ENCODE data around the gene PCDHGC4.

PCDHGC4 gene

DNA sequence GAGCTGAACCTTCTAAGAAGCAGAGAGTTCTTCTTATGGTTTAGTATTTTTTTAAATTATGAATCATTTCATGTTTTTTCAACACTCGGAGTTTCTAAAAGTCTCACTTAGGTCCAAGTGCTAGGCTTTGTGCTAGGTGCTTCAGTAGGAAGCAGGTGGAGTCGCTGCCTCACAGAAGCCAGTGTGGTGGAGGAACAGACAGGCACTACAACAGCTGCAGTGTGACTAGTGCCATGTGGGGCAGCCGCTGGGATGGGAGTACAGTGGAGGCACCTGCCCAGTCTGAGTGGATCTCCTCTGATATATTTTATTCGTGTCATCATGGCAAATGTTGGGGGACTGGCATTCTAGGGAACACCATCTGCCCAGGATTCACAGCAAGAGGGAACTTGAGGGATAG is 19.4 kb downstream of the PCDHGC4 start:
- H3K4me3 ChIP-seq, result no peak overlapping the region
- no peak for DNase-seq
- H3K9me3 ChIP-seq, result no peaks in the 10 kb centered on the region
- no peaks in the 10 kb centered on the region for H3K27me3 ChIP-seq
- no peak overlapping the region for H3K27ac ChIP-seq
- TF ChIP-seq, protein P1, sequence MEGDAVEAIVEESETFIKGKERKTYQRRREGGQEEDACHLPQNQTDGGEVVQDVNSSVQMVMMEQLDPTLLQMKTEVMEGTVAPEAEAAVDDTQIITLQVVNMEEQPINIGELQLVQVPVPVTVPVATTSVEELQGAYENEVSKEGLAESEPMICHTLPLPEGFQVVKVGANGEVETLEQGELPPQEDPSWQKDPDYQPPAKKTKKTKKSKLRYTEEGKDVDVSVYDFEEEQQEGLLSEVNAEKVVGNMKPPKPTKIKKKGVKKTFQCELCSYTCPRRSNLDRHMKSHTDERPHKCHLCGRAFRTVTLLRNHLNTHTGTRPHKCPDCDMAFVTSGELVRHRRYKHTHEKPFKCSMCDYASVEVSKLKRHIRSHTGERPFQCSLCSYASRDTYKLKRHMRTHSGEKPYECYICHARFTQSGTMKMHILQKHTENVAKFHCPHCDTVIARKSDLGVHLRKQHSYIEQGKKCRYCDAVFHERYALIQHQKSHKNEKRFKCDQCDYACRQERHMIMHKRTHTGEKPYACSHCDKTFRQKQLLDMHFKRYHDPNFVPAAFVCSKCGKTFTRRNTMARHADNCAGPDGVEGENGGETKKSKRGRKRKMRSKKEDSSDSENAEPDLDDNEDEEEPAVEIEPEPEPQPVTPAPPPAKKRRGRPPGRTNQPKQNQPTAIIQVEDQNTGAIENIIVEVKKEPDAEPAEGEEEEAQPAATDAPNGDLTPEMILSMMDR (IDR thresholded peaks at IDR 0.05), result no peak
- peaks cover 0 to 28% (median 25%) of the 10 kb centered on the region in 4 donors for H3K4me1 ChIP-seq
- peaks cover 0 to 21% (median 7%) of the 10 kb centered on the region in 3 donors for H3K36me3 ChIP-seq
- intact Hi-C loops (cut with DNase I; ENCODE audit: low total_unique reads), result no loop called here

DNA sequence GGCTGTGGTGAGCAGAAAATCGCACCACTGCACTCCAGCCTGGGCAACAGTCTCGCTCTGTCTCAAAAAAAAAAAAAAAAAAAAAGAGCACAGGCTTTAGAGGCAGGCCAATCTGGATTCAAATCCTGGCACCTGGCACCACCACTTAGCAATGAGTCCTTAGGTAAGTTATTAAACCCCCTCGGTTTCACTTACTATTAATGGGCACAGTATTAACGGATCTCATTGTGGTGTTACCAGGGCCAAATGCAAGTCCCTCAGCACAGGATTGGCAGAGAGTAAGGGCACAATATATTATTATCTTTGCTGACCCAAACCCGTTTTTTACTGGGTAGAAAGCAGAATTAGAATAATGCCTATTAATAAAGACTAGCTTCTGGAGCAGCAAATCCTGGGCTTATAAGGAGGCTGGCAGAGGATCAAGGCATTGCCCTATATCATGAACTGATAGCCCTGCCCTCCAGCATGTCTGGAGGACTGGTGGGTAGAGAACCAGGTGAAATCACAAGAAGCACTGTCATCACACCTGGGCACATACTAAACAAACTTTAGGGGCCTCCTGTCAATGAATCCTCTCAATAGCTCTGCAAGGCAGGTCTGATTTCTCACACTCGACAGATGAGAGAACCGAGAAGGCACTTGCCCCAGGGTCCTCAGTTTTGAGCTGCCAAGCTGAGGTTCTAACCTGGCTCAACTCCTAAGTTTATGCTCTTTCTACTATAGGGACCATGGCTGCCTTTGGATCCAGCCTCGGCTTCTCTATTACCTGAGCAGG is 21.7 kb downstream of the PCDHGC4 start:
- Histone ChIP-seq H3K36me3 (peaks cover 0 to 32% (median 7%) of the 10 kb centered on the region in 3 donors), H3K9me3 (no peaks in the 10 kb centered on the region), H3K27ac (peak overlapping the region; percentile 91 to 95), H3K4me1 (peaks cover 0 to 38% (median 35%) of the 10 kb centered on the region in 4 donors), H3K4me3 (no peak overlapping the region), H3K27me3 (no peaks in the 10 kb centered on the region)
- intact Hi-C loops (cut with DNase I; ENCODE audit: low total_unique reads), result no loop called here
- TF ChIP-seq, protein P1 (IDR thresholded peaks at IDR 0.05), result no peak
- DNase-seq, result no peak

DNA sequence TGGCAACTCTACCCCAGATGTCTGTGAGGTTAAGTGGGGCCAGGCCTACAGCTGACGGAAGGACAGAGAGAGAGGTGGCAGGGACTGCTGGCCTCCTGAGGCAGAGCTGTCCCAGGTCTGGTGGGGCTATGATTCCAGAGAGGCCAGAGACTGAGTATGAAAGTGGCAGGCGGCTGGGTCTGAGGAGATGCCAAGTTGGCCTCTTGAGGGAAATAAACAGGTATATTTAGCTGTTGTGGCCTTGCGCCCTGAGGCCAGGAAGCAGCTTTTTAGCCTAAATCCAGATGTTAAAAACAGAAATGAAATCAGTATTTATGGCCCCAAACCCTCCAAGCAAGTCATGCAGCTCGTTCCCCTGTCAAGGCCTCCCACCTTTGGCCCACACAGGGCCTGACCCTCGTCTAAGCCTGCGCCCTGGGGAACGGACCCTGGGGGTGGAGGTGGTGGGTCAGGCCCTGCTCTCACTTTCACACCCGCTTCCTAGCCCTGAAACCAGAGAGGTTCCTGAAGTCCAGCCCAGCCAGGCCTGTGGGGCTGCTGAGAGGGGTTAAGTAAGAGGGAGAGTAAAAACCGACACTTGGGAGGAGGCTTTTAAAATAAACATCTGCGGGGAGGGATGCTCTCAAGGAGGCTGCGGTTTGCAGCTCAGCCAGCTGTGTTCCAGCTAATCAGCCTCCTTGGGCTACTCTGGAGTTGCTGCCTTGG is 22.7 kb downstream of the PCDHGC4 start:
- DNase-seq, result peak in 1 of 2 donors; percentile 65
- peaks cover 0 to 37% (median 7%) of the 10 kb centered on the region in 3 donors for H3K36me3 ChIP-seq
- H3K4me3 ChIP-seq, result peak overlapping the region in 1 of 2 donors; percentile 54
- TF ChIP-seq, protein P1 (IDR thresholded peaks at IDR 0.05), result no peak
- peak overlapping the region; percentile 91 to 95 for H3K27ac ChIP-seq
- intact Hi-C loops (cut with DNase I; ENCODE audit: low total_unique reads), result no loop called here
- peaks cover 0 to 46% (median 37%) of the 10 kb centered on the region in 4 donors for H3K4me1 ChIP-seq
- H3K27me3 ChIP-seq, result no peaks in the 10 kb centered on the region
- H3K9me3 ChIP-seq, result no peaks in the 10 kb centered on the region

DNA sequence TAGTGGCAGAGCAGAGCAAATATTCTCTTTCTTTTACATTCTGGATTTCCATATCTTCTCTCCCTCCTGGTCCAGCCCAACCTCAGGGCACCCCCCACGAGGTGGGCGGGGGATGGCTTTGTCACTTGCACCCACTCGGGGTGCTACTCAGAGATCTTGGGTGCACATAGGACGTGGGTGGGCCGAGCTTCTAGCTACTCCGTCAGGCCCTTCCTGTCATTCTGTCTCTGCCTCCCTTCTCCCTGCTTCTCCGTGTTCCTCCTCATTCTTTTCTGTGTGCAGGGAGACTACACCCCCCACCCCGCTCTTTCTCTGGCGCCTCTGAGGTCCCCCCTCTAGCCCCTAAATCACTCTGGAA is 23.6 kb downstream of the PCDHGC4 start:
- H3K4me1 ChIP-seq, result peaks cover 0 to 53% (median 37%) of the 10 kb centered on the region in 4 donors
- no peak for DNase-seq
- H3K9me3 ChIP-seq, result no peaks in the 10 kb centered on the region
- intact Hi-C loops (cut with DNase I; ENCODE audit: low total_unique reads), result no loop called here
- H3K27me3 ChIP-seq, result no peaks in the 10 kb centered on the region
- H3K27ac ChIP-seq, result peak overlapping the region; percentile 91 to 95
- TF ChIP-seq, protein P1 (IDR thresholded peaks at IDR 0.05), result no peak
- H3K36me3 ChIP-seq, result peaks cover 0 to 30% (median 7%) of the 10 kb centered on the region in 3 donors
- H3K4me3 ChIP-seq, result peak overlapping the region; percentile 47 to 54

DNA sequence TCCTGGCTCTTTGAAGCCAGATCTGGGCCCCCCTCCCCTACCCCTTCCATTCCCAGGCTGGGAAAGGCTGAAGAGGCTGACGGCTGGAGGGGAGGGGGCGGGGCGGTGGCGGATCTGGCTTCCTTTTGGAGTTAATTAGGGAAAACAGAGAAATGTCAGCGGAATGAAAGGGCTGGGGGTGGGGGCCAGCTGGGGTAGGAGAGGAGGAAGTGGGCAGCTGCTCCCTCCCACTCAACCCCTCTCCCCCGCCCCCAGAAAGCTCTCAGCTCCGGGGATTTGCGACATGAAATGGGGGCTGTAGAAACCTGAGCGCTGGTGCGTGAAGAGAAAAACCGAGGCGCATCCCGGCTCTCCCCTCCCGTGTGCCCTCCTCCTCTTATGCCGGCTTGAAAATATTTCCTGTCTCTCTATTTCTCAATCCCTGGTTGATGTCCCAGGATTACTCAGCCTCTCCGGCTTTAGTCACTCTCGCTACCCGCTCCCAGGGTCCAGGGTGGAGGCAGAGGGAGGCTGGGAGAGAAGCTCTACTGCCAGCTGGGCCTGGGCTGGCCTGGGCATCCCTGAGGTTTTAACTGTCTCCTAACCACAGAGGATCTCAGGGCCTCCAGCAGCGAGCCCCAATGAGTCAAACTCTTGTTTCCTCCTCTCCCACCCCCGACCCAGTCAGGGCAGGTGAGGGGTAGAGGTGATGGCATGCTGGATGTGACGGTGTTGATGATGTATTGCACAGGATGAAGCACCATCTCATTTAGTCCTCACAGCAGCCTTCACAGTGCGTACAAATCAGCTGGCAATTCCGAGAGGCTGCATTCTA is 24.2 kb downstream of the PCDHGC4 start:
- TF ChIP-seq, protein P1 (IDR thresholded peaks at IDR 0.05), result no peak
- Histone ChIP-seq H3K9me3 (no peaks in the 10 kb centered on the region), H3K4me3 (peak overlapping the region; percentile 47 to 54), H3K27ac (peak overlapping the region; percentile 91 to 95), H3K27me3 (no peaks in the 10 kb centered on the region), H3K36me3 (peaks cover 0 to 30% (median 7%) of the 10 kb centered on the region in 3 donors), H3K4me1 (peaks cover 0 to 57% (median 41%) of the 10 kb centered on the region in 4 donors)
- peak; percentile 87 to 92 for DNase-seq
- intact Hi-C loops (cut with DNase I; ENCODE audit: low total_unique reads), result no loop called here

Measured in tibial artery (tissue), 4 donors.